Measurements from ENCODE around the gene MISFA.

DNA sequence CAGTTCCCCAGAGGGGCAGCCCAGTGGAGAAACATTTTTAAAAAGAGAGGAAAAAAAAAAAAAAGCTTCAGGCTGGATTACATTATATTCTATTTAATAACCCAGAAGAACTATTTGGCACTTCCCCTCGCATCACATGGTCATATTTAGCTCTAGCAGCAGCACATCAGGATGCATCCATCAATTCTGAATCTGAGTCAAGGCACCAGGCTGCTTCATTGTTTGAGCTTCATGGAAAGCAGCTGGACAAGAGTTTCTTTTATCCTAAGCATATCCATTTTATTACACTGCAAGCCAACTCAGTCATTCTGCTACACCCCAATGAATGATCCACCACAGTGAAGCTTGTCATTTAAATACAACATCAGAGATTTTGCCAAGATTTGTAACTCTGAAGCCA, 24.6 kb downstream of the MISFA start:
- TF ChIP-seq EP300 (IDR thresholded peaks at IDR 0.05; ENCODE audit: borderline replicate concordance) = no peak
- TF ChIP-seq RAD21 (IDR thresholded peaks at IDR 0.05; ENCODE audit: low read depth) = no peak
- TF ChIP-seq CREB1 (IDR thresholded peaks at IDR 0.05; ENCODE audit: low read depth) = no peak
- no peak for TF ChIP-seq FOXM1 (IDR thresholded peaks at IDR 0.05; ENCODE audit: borderline replicate concordance, low read depth)
- TF ChIP-seq, protein P1, sequence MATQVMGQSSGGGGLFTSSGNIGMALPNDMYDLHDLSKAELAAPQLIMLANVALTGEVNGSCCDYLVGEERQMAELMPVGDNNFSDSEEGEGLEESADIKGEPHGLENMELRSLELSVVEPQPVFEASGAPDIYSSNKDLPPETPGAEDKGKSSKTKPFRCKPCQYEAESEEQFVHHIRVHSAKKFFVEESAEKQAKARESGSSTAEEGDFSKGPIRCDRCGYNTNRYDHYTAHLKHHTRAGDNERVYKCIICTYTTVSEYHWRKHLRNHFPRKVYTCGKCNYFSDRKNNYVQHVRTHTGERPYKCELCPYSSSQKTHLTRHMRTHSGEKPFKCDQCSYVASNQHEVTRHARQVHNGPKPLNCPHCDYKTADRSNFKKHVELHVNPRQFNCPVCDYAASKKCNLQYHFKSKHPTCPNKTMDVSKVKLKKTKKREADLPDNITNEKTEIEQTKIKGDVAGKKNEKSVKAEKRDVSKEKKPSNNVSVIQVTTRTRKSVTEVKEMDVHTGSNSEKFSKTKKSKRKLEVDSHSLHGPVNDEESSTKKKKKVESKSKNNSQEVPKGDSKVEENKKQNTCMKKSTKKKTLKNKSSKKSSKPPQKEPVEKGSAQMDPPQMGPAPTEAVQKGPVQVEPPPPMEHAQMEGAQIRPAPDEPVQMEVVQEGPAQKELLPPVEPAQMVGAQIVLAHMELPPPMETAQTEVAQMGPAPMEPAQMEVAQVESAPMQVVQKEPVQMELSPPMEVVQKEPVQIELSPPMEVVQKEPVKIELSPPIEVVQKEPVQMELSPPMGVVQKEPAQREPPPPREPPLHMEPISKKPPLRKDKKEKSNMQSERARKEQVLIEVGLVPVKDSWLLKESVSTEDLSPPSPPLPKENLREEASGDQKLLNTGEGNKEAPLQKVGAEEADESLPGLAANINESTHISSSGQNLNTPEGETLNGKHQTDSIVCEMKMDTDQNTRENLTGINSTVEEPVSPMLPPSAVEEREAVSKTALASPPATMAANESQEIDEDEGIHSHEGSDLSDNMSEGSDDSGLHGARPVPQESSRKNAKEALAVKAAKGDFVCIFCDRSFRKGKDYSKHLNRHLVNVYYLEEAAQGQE (IDR thresholded peaks at IDR 0.05; ENCODE audit: low read depth) = no peak
- TF ChIP-seq TAF1 (IDR thresholded peaks at IDR 0.05; ENCODE audit: low read depth) = no peak
- TF ChIP-seq TCF12 (IDR thresholded peaks at IDR 0.05; ENCODE audit: low read depth) = no peak
- TF ChIP-seq, protein P2, sequence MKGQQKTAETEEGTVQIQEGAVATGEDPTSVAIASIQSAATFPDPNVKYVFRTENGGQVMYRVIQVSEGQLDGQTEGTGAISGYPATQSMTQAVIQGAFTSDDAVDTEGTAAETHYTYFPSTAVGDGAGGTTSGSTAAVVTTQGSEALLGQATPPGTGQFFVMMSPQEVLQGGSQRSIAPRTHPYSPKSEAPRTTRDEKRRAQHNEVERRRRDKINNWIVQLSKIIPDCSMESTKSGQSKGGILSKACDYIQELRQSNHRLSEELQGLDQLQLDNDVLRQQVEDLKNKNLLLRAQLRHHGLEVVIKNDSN (IDR thresholded peaks at IDR 0.05) = no peak
- TF ChIP-seq, protein P3, sequence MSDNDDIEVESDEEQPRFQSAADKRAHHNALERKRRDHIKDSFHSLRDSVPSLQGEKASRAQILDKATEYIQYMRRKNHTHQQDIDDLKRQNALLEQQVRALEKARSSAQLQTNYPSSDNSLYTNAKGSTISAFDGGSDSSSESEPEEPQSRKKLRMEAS (IDR thresholded peaks at IDR 0.05) = no peak
- no peak for TF ChIP-seq TEAD4 (IDR thresholded peaks at IDR 0.05)
- no peak for TF ChIP-seq NFIC (IDR thresholded peaks at IDR 0.05)
